ENCODE results near the gene MMP12.
"Not testable (repeated sequence)": the region's sequence is repeated elsewhere in the genome, so short reads cannot be mapped to it uniquely, and the experiment has no call there.

MMP12 gene

DNA sequence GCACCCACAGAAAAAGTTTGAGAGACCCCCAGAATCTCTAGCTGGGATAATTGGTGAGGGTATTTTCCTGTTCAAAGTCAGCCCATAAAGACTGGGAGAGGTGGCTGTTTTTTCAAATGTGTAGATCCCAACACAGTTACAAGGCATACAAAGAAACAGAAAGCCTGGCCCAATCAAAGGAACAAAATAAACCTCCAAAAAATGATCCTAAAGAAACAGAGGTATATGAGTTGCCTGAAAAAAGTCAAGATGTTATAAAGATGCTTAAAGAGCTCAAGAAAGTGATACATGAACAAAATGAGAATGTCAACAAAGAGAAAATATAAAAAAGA lies 40.2 kb upstream of the MMP12 start:
- Histone ChIP-seq H3K36me3 (ENCODE audit: insufficient read depth, low read length) (no peaks in the 10 kb centered on the region), H3K9me3 (ENCODE audit: insufficient read depth, low read length, severe bottlenecking) (no peaks in the 10 kb centered on the region), H4K20me1 (ENCODE audit: insufficient read depth, low read length) (no peaks in the 10 kb centered on the region), H3K4me3 (ENCODE audit: low read depth in 1 of 2, low read length in 2 of 2) (no peak overlapping the region), H3K9ac (ENCODE audit: low read depth, low read length) (no peak overlapping the region), H3K4me2 (ENCODE audit: insufficient read depth, low read length) (no peak overlapping the region), H3K27me3 (ENCODE audit: insufficient read depth, low read length, poor library complexity) (no peaks in the 10 kb centered on the region), H3K27ac (ENCODE audit: low read length) (no peak overlapping the region), H3K79me2 (ENCODE audit: insufficient read depth, low read length) (no peaks in the 10 kb centered on the region), H3K4me1 (ENCODE audit: insufficient read depth, low read length) (no peaks in the 10 kb centered on the region), H2AFZ (ENCODE audit: low read depth, low read length) (no peak overlapping the region)
- ATAC-seq (ENCODE audit: insufficient read depth, low read depth) = no peak
- no peak for TF ChIP-seq EZH2 (IDR thresholded peaks at IDR 0.05; ENCODE audit: borderline replicate concordance, low read depth, low read length, severe bottlenecking)
- no peak for DNase-seq

DNA sequence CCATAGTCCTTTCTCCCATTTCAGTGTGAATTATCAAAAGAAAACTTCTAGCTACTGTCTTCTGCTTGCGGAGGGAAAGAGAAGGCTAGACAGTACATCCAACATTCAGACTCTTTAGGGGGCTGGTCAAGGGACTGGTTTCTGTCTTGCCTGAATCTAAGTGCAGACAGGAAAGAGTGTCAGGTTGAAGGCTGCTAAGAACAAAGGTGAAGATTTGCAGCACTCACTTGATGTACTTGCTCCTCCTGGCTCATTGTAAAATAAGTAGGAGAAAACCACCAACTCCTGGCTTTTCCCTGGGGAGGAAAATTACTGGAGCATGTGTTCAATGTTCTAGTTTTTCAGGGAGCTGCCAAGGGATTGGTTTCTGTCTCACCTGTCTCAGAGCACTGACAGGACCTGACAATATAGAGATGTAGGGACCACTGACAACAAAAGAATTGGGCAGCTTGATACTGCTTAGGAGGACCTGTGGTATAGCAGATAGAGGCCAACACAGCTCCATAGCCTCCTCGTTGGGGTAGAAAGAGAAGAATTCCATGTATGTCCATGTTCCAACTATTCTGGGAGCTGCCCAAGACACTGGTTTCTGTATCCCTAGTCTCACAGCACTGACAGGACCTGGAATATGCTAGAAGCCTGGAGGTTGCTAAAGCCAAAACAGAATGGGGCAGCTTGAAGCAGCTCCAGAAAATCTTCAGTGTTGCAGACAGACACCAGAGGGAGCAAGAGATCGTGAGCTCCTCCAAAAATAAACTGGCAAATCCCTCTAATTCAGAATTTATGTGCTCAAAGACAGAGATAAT lies 39.7 kb upstream of the MMP12 start:
- no peak for ATAC-seq (ENCODE audit: insufficient read depth, low read depth)

DNA sequence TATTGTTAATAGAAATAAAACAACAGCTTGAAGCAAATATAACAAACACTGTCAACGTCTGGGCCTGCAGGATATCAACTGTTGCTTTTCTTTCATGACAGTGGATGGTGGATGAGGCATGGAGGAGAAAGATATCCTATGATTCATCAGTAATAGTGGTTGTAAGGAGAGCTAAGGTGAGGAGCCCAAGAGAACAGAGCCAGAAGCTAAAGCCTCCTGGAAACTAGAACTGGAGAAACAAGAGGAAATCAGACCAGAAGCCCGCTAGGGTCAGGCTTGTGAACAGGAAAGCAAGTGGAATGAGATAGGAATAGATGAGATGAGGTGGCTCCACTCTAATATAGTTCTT lies 37.7 kb upstream of the MMP12 start:
- H3K9me3 ChIP-seq (ENCODE audit: insufficient read depth, low read length, severe bottlenecking) = no peaks in the 10 kb centered on the region
- TF ChIP-seq, protein P1, sequence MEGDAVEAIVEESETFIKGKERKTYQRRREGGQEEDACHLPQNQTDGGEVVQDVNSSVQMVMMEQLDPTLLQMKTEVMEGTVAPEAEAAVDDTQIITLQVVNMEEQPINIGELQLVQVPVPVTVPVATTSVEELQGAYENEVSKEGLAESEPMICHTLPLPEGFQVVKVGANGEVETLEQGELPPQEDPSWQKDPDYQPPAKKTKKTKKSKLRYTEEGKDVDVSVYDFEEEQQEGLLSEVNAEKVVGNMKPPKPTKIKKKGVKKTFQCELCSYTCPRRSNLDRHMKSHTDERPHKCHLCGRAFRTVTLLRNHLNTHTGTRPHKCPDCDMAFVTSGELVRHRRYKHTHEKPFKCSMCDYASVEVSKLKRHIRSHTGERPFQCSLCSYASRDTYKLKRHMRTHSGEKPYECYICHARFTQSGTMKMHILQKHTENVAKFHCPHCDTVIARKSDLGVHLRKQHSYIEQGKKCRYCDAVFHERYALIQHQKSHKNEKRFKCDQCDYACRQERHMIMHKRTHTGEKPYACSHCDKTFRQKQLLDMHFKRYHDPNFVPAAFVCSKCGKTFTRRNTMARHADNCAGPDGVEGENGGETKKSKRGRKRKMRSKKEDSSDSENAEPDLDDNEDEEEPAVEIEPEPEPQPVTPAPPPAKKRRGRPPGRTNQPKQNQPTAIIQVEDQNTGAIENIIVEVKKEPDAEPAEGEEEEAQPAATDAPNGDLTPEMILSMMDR (IDR thresholded peaks at IDR 0.05; ENCODE audit: borderline replicate concordance, extremely low read depth, low read length, poor library complexity, severe bottlenecking) = no peak
- TF ChIP-seq EZH2 (IDR thresholded peaks at IDR 0.05; ENCODE audit: borderline replicate concordance, low read depth, low read length, severe bottlenecking) = no peak
- H3K36me3 ChIP-seq (ENCODE audit: insufficient read depth, low read length) = no peaks in the 10 kb centered on the region
- H3K4me1 ChIP-seq (ENCODE audit: insufficient read depth, low read length) = no peaks in the 10 kb centered on the region
- H3K9ac ChIP-seq (ENCODE audit: low read depth, low read length) = no peak overlapping the region
- no peak overlapping the region for H2AFZ ChIP-seq (ENCODE audit: low read depth, low read length)
- ATAC-seq (ENCODE audit: insufficient read depth, low read depth) (no peak), DNase-seq (no peak)
- no peak overlapping the region for H3K4me2 ChIP-seq (ENCODE audit: insufficient read depth, low read length)
- no peak overlapping the region for H3K4me3 ChIP-seq (ENCODE audit: low read depth in 1 of 2, low read length in 2 of 2)
- no peaks in the 10 kb centered on the region for H3K79me2 ChIP-seq (ENCODE audit: insufficient read depth, low read length)
- no peak overlapping the region for H3K27ac ChIP-seq (ENCODE audit: low read length)
- no peaks in the 10 kb centered on the region for H3K27me3 ChIP-seq (ENCODE audit: insufficient read depth, low read length, poor library complexity)
- no peaks in the 10 kb centered on the region for H4K20me1 ChIP-seq (ENCODE audit: insufficient read depth, low read length)

More for the DNA sequence above, 39.7 kb upstream of the MMP12 start:
- H3K9ac ChIP-seq (ENCODE audit: low read depth, low read length) = no peak overlapping the region
- H3K36me3 ChIP-seq (ENCODE audit: insufficient read depth, low read length) = no peaks in the 10 kb centered on the region
- H3K4me1 ChIP-seq (ENCODE audit: insufficient read depth, low read length) = no peaks in the 10 kb centered on the region
- H4K20me1 ChIP-seq (ENCODE audit: insufficient read depth, low read length) = no peaks in the 10 kb centered on the region
- no peak overlapping the region for H2AFZ ChIP-seq (ENCODE audit: low read depth, low read length)
- no peak for DNase-seq
- H3K4me3 ChIP-seq (ENCODE audit: low read depth in 1 of 2, low read length in 2 of 2) = no peak overlapping the region
- TF ChIP-seq EZH2 (IDR thresholded peaks at IDR 0.05; ENCODE audit: borderline replicate concordance, low read depth, low read length, severe bottlenecking) = no peak
- TF ChIP-seq, protein P1 (IDR thresholded peaks at IDR 0.05; ENCODE audit: borderline replicate concordance, extremely low read depth, low read length, poor library complexity, severe bottlenecking) = peak; percentile 48
- H3K27me3 ChIP-seq (ENCODE audit: insufficient read depth, low read length, poor library complexity) = no peaks in the 10 kb centered on the region
- no peaks in the 10 kb centered on the region for H3K79me2 ChIP-seq (ENCODE audit: insufficient read depth, low read length)
- H3K9me3 ChIP-seq (ENCODE audit: insufficient read depth, low read length, severe bottlenecking) = no peaks in the 10 kb centered on the region
- H3K4me2 ChIP-seq (ENCODE audit: insufficient read depth, low read length) = no peak overlapping the region
- no peak overlapping the region for H3K27ac ChIP-seq (ENCODE audit: low read length)

DNA sequence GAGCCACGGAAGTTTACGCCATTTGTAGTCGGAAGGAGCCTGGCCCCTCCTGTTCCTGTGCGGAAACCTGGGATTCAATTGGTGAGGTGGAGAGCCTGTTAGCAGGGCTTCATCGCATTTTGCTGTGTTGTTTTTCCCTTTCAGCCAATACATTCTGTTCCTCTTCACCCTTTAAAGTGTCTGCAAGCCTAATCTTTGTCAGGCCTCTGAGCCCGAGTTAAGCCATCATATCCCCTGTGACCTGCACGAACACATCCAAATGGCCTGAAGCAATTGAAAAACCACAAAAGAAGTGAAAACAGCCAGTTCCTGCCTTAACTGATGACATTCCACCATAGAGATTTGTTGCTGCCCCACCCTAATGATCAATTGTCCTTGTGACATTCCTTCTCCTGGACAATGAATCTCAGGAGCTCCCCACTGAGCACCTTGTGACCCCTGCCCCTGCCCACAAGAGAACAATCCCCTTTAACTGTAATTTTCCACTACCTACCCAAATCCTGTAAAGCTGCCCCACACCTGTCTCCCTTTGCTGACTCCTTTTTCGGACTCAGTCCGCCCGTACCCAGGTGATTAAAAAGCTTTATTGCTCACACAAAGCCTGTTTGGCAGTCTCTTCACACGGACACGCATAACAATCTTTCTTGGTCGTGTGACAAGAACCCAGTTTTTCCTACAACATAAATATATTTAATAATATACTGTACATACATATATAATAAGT lies 37.1 kb upstream of the MMP12 start:
- H2AFZ ChIP-seq (ENCODE audit: low read depth, low read length) = no peak overlapping the region
- DNase-seq = no peak
- H3K4me2 ChIP-seq (ENCODE audit: insufficient read depth, low read length) = no peak overlapping the region
- H3K4me1 ChIP-seq (ENCODE audit: insufficient read depth, low read length) = no peaks in the 10 kb centered on the region
- H3K27ac ChIP-seq (ENCODE audit: low read length) = no peak overlapping the region
- ATAC-seq (ENCODE audit: insufficient read depth, low read depth) = no peak
- no peak overlapping the region for H3K4me3 ChIP-seq (ENCODE audit: low read depth in 1 of 2, low read length in 2 of 2)
- no peak overlapping the region for H3K9ac ChIP-seq (ENCODE audit: low read depth, low read length)
- H3K27me3 ChIP-seq (ENCODE audit: insufficient read depth, low read length, poor library complexity) = no peaks in the 10 kb centered on the region
- no peaks in the 10 kb centered on the region for H4K20me1 ChIP-seq (ENCODE audit: insufficient read depth, low read length)
- no peaks in the 10 kb centered on the region for H3K79me2 ChIP-seq (ENCODE audit: insufficient read depth, low read length)
- TF ChIP-seq, protein P1 (IDR thresholded peaks at IDR 0.05; ENCODE audit: borderline replicate concordance, extremely low read depth, low read length, poor library complexity, severe bottlenecking) = no peak
- TF ChIP-seq EZH2 (IDR thresholded peaks at IDR 0.05; ENCODE audit: borderline replicate concordance, low read depth, low read length, severe bottlenecking) = no peak
- no peaks in the 10 kb centered on the region for H3K36me3 ChIP-seq (ENCODE audit: insufficient read depth, low read length)
- no peaks in the 10 kb centered on the region for H3K9me3 ChIP-seq (ENCODE audit: insufficient read depth, low read length, severe bottlenecking)

DNA sequence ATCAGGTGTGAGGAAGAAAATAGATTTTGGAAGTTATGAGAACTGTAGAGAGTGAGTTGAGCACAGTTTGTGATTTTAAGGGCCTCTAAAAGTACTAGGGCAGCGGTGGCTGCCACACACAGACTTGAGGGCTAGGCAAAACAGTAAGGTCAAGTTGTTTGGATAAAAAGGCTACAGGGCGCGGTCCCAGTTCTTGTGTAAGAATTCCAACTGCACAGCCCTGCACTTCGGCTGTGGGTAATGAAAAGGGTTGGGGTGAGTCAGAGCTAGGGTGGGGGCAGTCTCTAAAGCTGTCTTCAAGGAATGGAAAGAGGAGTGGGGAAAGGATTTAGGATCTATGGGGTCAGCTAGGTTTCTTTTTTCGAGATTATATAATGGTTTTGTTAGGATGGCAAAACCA lies 31.1 kb upstream of the MMP12 start:
- H3K27ac ChIP-seq (ENCODE audit: low read length); H3K4me2 ChIP-seq (ENCODE audit: insufficient read depth, low read length); H3K36me3 ChIP-seq (ENCODE audit: insufficient read depth, low read length); ATAC-seq (ENCODE audit: insufficient read depth, low read depth); H3K4me1 ChIP-seq (ENCODE audit: insufficient read depth, low read length); H3K9me3 ChIP-seq (ENCODE audit: insufficient read depth, low read length, severe bottlenecking); H2AFZ ChIP-seq (ENCODE audit: low read depth, low read length); H3K79me2 ChIP-seq (ENCODE audit: insufficient read depth, low read length); H3K4me3 ChIP-seq (ENCODE audit: low read depth in 1 of 2, low read length in 2 of 2); H3K9ac ChIP-seq (ENCODE audit: low read depth, low read length); DNase-seq; H3K27me3 ChIP-seq (ENCODE audit: insufficient read depth, low read length, poor library complexity); H4K20me1 ChIP-seq (ENCODE audit: insufficient read depth, low read length): not testable (repeated sequence)
